Globus pallidus (tissue), 1 donor: ENCODE results near the gene FREM1.

Experiments
- DNase-seq: peaks from one replicate; pipeline ENCODE4 v3.0.0-alpha.2; 2015; ENCODE audit warnings: low spot score

Gene FREM1

DNA sequence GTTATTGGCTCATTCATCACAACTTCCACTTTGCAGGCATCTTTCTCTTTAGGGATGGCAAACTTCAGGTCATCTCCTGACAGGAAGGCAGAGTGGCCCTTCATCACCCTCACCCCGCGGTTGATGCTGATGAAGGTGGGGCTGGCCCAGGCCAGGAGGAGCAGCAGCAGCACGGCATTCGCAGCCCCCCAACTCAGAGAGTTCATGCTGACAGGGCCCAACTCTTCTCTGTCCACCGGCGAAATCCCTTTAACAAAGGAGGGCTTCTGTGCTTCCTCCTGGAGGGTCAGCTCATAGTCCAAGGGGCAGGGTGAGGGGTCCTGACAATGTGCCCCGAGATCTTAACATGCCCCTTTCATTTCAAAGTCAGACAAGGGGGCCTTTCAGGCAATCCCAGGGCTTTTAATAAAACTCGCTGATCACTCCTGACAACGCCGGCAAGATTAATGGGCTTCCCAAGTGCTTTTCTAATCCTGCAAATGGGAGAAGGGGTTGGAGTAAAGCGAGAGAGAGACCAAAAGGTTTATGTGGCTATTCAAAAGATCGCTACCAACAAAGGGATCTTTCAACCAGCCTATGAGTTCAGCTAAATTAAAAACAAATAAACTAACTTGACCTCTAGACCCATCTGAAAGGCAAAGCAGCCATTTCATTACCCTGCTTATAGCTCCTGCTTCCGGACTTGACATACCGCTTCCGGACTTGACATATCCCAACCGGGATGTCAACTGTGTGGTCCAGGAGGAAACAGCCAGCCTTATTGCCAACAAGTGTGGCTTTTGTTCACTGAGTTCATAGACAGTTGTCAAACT, 41.2 kb downstream of the FREM1 start:
- no peak for DNase-seq

DNA sequence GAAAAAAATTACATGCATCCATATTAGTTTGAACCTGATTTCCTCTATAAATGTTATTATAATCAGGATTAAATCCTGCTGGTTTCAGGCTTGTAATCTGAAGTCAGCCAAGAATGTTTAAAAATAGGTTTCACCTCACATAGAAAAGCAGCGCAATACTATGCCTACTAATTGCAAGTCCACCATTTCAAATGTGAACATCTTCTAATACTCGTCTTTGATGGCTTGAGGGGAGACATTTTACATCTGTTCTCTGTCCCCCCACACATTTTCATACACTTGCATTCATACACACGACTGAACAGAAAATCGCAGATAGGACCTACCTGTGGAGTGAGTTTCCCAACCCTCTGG, 41.8 kb downstream of the FREM1 start:
- no peak for DNase-seq

DNA sequence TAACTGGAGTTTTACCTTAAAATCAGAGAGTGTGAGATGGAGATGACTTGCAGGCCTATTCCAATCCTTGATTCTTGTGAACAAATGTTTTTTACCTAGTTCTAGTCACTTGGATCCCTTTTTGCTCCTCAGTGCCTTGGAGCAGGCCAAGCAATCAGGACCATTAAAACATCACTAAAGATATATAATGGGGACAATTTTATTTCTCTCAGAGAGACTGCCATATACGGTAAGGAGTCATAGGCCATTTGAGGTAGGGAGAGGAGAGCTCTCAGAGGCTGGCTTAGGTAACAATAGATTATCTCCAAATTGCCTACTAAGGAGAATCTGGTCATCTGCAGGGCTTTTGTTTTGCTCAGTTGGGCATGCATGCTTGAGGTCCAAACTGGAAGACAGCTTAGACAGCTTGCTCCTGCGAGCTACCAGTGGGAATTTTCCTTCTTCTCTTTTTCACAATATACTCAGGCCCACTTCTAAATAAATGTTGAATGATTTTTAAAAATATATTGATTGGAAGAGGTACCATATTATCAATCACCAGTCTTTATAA, 44.0 kb downstream of the FREM1 start:
- no peak for DNase-seq

- DNase-seq, result no peak
These were observed 45.9 kb downstream of the FREM1 start for GRCh38 chr9:14864309-14864708.

DNA sequence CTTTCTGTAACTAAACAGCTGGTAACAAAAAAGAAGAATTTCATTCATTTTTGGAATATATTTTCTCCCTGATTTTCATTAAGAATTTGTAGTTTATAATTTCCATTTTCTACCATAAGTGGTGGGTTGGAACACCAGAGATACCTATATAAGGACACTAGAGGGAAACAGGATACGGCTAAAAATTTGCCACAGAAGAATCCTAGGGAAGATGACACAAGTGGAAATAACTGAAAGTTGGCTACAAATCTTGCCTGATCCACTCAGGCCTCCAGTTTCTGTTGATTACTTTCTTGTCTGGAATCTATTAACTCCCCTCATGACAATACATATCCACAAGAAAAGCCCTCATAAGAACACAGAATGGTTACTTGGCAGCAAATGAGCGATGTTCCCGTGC, 46.8 kb downstream of the FREM1 start:
- DNase-seq, result no peak

- DNase-seq, result no peak
These were observed 52.6 kb downstream of the FREM1 start for GRCh38 chr9:14857449-14858305.

DNA sequence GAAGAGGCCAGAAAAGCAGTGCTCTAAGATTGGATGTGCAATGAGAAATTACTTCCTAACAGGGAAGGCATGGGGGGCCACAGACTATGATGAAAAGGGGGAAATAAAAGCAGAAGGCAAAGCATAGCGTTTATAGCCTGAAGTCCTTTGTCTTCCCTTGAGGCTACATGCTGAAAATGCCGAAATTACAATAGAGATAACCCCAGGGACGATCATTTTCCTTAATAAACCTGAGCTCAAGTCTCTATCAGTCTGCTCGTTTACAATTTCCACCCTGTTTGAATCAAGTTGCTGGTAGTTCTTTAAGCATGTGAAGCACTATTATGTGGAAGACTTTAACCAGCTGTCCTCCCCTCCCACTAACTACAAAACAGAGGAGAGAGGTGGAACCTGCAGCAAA, 60.4 kb downstream of the FREM1 start:
- no peak for DNase-seq

DNA sequence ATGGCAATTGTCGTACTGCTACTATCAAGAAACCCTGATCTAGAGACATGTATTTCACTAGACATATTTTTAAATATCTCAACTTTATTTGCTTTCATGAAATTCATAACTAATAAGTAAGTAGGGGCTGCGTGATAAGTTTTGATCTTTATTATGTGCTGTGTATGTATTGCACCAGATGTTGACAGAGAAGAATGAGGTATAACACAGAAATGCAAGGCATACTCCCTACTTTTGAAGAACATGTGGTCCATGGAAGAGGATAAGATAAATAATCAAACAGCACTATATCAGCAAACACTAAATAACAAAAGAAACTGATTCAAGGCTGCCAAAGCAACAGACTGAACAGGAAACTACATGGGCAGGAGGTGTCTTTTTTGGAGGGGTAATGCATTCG, 60.9 kb downstream of the FREM1 start:
- no peak for DNase-seq

GRCh38 chr9:14846871-14847311, 63.3 kb downstream of the FREM1 start:
- peak; percentile 2 for DNase-seq

DNA sequence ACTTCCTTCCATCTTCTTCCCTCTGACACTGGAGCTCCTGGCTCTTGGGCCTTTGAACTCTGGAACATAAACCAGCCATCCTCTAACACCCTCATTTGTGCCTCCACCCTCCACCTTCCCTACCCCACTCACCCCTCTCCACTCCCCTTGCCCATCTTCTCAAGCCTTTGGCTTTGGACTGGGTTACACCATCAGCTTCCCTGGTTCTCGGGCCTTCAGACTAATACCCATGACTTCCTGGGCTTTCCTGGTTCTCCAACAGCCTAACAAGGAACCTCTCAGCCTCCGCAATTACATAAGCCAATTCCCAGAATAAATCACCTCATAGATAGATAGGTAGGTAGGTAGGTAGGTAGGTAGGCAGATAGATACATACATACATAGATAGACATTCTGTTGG, 67.1 kb downstream of the FREM1 start:
- no peak for DNase-seq

- DNase-seq, result no peak
These were observed 68.0 kb downstream of the FREM1 start for GRCh38 chr9:14842269-14842668.

DNA sequence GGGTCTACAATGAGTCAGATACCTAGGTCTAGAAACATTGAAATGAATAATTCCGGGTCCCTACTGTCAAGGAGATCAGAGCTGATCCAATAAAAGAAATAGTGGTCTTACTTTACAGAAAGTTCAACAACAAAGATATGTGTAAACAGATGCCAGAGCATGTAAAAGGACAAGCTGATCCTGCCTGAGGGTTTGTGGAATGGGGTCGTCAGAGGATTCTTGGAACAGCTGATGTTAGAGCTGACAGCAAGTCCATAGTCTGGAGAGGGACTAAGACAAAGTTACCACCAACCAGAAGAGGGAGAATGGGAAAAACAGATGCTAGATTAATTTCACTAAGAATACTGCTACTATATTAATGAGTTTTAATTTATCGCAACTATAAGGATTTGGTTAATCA, 71.5 kb downstream of the FREM1 start:
- no peak for DNase-seq

- no peak for DNase-seq
These were observed 73.3 kb downstream of the FREM1 start for GRCh38 chr9:14836885-14837284.

- no peak for DNase-seq
These were observed 78.6 kb downstream of the FREM1 start for GRCh38 chr9:14831661-14832060.

- no peak for DNase-seq
These were observed 79.2 kb downstream of the FREM1 start for GRCh38 chr9:14831074-14831473.

DNA sequence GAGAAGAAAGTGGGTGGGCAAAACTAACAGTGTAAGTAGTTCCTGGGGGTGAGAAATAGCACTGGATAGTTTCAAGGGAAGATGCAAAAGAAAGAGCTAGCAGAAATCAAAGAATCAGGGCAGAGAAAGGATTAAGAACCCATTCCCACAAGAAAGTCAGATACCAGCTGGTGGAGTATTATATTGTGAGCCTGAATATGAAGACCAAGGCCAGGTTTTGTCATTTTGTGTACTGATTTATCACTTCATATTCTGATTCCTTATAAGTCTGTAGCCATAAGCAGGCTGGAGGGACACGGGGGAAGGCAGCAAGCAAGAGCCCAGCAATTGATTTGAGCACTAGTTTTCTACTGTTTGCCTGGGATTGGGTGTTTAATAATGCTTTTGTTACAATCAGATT, 80.2 kb downstream of the FREM1 start:
- DNase-seq, result no peak

GRCh38 chr9:14829204-14829603, 81.0 kb downstream of the FREM1 start:
- DNase-seq, result no peak

DNA sequence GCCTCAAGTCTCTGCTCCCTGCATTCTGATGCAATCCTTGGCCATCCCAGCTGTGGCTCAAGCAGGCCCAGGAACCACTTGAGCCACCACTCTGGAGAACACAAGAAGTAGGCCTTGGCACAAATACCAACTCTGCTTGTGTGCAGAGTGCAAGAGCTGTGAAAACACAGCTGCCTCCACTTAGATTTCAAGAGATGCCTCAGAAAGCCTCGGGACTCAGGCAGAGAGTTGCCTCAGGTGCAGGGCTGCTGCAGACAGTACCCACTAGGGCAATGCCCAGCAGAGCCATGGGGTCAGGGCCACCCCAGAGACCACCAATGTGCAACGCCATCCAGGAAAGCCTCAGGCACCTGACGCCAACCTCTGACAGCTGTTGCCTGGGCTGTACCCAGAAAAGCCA, 82.4 kb downstream of the FREM1 start:
- no peak for DNase-seq

DNA sequence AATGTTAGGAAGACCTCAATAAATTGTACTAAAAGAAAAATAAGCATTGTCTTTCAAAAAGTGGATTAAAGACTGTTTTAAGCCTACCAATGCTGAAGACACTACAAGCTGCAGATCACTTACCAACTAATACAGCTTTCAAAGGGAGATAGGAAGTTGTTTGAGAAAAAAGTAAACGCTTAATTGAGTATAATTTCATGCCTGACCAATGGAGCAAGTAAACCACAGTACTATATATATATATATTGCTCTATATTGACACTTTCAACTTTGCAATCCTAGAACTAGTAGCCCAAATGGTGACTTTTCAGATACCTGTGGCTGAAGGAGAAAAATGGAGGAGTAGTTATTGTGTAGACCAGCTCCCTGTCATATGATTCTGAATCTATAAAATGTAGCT, 85.7 kb downstream of the FREM1 start:
- no peak for DNase-seq

- DNase-seq, result no peak
These were observed 86.4 kb downstream of the FREM1 start for GRCh38 chr9:14823800-14824199.

DNA sequence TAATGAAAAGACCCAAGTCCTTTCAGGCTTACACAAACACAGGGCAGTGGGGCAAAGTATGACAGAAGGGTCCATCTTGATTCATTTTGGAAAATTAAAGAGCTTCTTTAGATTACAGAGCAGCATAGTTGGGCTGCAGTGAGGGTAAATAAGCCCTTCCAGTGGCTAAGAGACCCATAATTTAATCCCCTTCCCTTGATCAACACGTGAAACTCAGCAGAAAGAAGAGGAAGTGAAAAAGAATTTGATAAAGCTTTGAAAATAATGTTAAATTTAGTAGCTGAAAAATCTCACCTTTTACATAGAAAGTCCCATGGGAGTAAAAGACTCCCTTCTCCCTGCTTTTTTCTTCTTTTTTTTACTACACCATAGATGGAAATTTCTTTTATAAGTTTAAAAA, 87.6 kb downstream of the FREM1 start:
- no peak for DNase-seq

DNA sequence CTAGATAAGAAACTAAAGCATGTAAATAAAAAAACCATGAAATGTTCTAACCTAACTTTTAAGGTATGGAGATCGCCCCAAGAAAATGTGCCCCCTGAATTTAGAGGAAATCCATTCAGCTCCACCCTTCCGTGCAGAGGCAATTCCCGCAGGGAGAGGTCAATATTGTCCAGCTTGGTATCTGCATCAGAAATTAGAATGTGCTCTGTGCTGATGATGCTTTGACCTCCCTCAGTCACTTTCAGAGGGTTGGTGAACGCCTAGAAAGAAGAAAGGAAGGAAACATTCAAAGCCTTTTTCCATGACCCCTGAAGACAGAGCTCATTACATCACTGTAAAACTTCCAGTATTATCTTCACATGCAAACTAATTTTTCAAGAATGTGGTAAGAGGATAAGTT, 91.0 kb downstream of the FREM1 start:
- DNase-seq, result no peak

DNA sequence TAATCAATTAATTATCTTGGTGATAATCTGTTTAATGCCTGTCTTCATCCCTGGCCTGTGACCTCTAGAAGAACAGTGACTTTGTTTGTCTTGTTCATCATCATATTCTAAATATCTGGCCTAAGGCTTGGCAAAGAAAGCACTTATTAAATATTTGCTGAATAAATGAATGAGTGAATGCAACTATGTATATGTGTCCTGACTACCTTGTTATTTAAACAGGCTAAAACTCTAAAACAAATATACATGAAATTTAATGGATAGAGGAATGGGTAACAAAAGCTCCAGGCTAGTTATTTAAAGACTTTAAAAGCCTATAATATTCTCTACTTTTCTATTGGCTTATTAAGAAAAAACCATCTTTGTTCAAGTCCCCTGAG, 96.0 kb downstream of the FREM1 start:
- no peak for DNase-seq
